ENCODE data around the gene HLA-DOB.

- TF ChIP-seq RARB (CRISPR knock-in tag; IDR thresholded peaks at IDR 0.05) (no peak), ZFP3 (CRISPR knock-in tag; IDR thresholded peaks at IDR 0.05) (no peak), ARNTL (CRISPR knock-in tag; IDR thresholded peaks at IDR 0.05; ENCODE audit: borderline replicate concordance, low read depth) (no peak), TSHZ2 (CRISPR knock-in tag; IDR thresholded peaks at IDR 0.05) (no peak)
- TF ChIP-seq, protein P1, sequence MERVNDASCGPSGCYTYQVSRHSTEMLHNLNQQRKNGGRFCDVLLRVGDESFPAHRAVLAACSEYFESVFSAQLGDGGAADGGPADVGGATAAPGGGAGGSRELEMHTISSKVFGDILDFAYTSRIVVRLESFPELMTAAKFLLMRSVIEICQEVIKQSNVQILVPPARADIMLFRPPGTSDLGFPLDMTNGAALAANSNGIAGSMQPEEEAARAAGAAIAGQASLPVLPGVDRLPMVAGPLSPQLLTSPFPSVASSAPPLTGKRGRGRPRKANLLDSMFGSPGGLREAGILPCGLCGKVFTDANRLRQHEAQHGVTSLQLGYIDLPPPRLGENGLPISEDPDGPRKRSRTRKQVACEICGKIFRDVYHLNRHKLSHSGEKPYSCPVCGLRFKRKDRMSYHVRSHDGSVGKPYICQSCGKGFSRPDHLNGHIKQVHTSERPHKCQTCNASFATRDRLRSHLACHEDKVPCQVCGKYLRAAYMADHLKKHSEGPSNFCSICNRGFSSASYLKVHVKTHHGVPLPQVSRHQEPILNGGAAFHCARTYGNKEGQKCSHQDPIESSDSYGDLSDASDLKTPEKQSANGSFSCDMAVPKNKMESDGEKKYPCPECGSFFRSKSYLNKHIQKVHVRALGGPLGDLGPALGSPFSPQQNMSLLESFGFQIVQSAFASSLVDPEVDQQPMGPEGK (CRISPR knock-in tag; IDR thresholded peaks at IDR 0.05; ENCODE audit: borderline replicate concordance) = no peak
Observed at GRCh38 chr6:32763421-32763820, 53.4 kb downstream of the HLA-DOB start, which contains the start of gene HLA-DQB2.
